Upper lobe of left lung (tissue), 4 donors: ENCODE data around the gene DYNC2LI1.

Source experiments
- CTCF ChIP-seq, 6 experiments: fragments of 450-650 bp in 4 of 6; fragments of 200-600 bp in 2 of 6; sonication (generic) in 2 of 6; IDR thresholded peaks; one replicate each; pipeline ENCODE4 v1.5.1; 2016 to 2019; ENCODE audit warnings: antibody characterized with exemption in 6 of 6
- EP300 ChIP-seq, 4 donors: sonication (generic); formaldehyde crosslinking; IDR thresholded peaks; one replicate each; pipeline ENCODE4 v1.5.1; 2017; ENCODE audit warnings: antibody characterized with exemption in 4 of 4, control low read depth in 2 of 4
- POLR2A ChIP-seq, 4 donors: fragments of 450-650 bp; IDR thresholded peaks; one replicate each; pipeline ENCODE4 v1.5.1; 2016 to 2017; ENCODE audit warnings: antibody characterized with exemption in 4 of 4, mild to moderate bottlenecking in 2 of 4
- POLR2AphosphoS5 ChIP-seq, 2 donors: sonication (generic); formaldehyde crosslinking; IDR thresholded peaks; one replicate each; pipeline ENCODE4 v1.5.1; 2017; ENCODE audit warnings: antibody characterized with exemption in 2 of 2

- TF ChIP-seq CTCF (IDR thresholded peaks at IDR 0.05) (no peak), POLR2A (IDR thresholded peaks at IDR 0.05) (no peak), EP300 (IDR thresholded peaks at IDR 0.05) (no peak), POLR2AphosphoS5 (IDR thresholded peaks at IDR 0.05) (no peak)
Observed at GRCh38 chr2:43810888-43811287, 37.0 kb downstream of the DYNC2LI1 start.
